Effector memory CD8-positive, alpha-beta T cell (primary cell): ENCODE results near the gene GGT5.
A peak's percentile ranks its signal among the peaks of the same experiment; 100 is the strongest.

Experiments used
- ATAC-seq: fragments of 150-1000 bp; cut with Tn5 transposase; replicated peaks from 2 replicates; pipeline ENCODE4 v1.10.0; 2021; ENCODE audit warnings: mild to moderate bottlenecking, moderate library complexity
- DNase-seq, 3 experiments: peaks; one replicate each; pipeline ENCODE4 v3.0.0; 2021
- H3K27ac Mint-ChIP-seq, 2 donors: one replicate each; pipeline ENCODE4 v1.8.0; 2022; ENCODE audit warnings: mild to moderate bottlenecking in 2 of 2, mixed read lengths in 2 of 2, moderate library complexity in 2 of 2
- H3K27me3 Mint-ChIP-seq, 2 donors: one replicate each; pipeline ENCODE4 v1.8.0; 2022; ENCODE audit warnings: mixed read lengths in 2 of 2
- H3K36me3 Mint-ChIP-seq: one replicate; pipeline ENCODE4 v1.8.0; 2022; ENCODE audit warnings: mild to moderate bottlenecking, moderate library complexity, mixed read lengths; ENCODE audit not compliant: insufficient read depth
- H3K4me1 Mint-ChIP-seq, 2 donors: one replicate each; pipeline ENCODE4 v1.8.0; 2022; ENCODE audit warnings: low read depth in 2 of 2, mixed read lengths in 2 of 2
- H3K4me3 Mint-ChIP-seq, 2 donors: one replicate each; pipeline ENCODE4 v1.8.0; 2022; ENCODE audit warnings: mild to moderate bottlenecking in 2 of 2, mixed read lengths in 2 of 2, moderate library complexity in 2 of 2
- H3K9me3 Mint-ChIP-seq, 2 donors: one replicate each; pipeline ENCODE4 v1.8.0; 2022; ENCODE audit warnings: mixed read lengths in 2 of 2

Gene GGT5

DNA sequence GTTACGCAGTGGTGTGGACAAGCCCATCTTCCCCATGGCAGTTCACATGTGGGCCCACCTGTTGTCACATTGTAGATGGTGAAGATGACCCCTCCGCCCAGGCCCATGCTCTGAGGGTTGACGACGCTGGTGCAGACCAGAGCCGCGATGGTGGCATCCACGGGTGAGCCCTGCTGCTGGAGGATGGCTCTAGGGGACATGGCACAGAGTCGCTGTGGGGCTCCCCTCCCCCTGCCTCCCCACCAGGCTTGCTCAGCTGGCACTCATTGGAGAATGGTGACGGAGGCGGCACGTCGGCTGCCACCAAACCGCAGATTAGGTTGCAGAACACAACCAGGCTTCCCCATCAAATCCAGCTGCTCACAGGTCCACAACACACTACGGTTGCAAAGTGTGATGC, 11.1 kb downstream of the GGT5 start:
- Mint-ChIP-seq H3K27ac (no peak overlapping the region), H3K36me3 (no peaks in the 10 kb centered on the region), H3K4me3 (no peak overlapping the region), H3K27me3 (peaks cover 0 to 4% of the 10 kb centered on the region in 2 donors), H3K9me3 (no peaks in the 10 kb centered on the region), H3K4me1 (peaks cover 2 to 3% of the 10 kb centered on the region in 2 donors)
- DNase-seq, result no peak
- no peak for ATAC-seq

DNA sequence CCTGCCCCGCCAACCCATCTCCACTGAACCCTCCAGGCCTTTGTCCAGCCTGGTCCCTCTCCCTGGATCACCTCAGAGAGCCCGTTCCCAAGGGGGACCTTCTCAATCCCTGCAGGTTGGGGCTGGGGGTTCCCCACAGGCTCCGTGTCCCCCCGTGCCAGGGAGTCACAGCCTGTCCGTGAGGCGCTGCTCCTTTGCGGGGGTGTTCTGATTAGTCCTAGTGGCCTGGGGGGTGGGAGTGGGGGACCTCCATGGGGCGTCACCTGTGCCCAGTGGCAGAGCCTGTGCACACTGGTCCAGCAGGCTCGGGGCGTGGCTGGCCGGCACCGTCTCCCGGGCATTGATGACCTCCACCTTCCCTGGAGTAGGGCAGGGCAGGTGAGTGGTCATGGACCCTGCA, 11.6 kb downstream of the GGT5 start:
- Mint-ChIP-seq H3K27me3 (peaks cover 0 to 4% of the 10 kb centered on the region in 2 donors), H3K27ac (no peak overlapping the region), H3K4me1 (peaks cover 2 to 3% of the 10 kb centered on the region in 2 donors), H3K36me3 (no peaks in the 10 kb centered on the region), H3K9me3 (no peaks in the 10 kb centered on the region), H3K4me3 (no peak overlapping the region)
- no peak for DNase-seq
- ATAC-seq, result no peak

DNA sequence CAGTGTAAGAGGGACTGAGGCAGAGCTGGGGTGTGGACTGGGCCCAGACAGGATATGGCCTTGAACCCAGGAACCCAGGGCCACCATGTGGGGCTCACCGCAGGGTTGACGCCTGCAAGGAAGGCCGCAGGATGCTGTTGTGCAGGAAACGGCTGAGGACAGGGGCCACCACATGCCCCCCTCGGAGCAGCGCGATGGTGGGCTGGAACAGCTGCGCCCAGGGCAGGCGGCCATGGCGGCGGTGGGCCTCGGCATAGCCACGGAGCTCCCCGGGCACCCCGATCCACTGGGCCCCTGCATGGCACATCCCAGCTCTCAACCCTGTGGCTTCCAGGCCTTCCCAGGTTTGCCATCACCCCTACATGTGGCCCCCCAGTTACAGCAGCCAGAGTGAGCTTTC, 12.2 kb downstream of the GGT5 start:
- Mint-ChIP-seq H3K9me3 (no peaks in the 10 kb centered on the region), H3K4me3 (no peak overlapping the region), H3K36me3 (no peaks in the 10 kb centered on the region), H3K4me1 (peaks cover 2 to 3% of the 10 kb centered on the region in 2 donors), H3K27ac (no peak overlapping the region), H3K27me3 (peaks cover 0 to 4% of the 10 kb centered on the region in 2 donors)
- DNase-seq (no peak), ATAC-seq (no peak)

DNA sequence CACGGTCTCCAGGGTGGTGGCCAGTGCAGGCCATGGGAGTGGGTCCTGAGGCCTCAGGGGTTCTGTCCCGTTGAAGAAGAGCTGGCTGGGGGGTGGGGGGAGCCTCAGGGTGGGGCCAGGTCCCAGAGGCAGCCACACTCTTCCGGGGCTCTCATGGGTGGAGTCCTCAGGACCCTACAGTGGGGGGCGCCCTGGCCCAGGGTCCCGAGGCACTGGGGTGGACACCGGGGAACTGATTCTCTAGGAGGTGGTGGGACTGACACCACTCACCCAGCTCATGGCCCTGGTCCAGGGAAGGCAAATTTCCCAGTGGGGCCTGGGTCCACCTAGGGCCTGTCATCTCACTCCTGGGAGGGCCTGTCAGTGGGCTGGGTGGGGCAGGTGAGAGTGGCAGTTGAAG, 12.8 kb downstream of the GGT5 start:
- Mint-ChIP-seq H3K27me3 (peaks cover 0 to 4% of the 10 kb centered on the region in 2 donors), H3K4me1 (peaks cover 2 to 3% of the 10 kb centered on the region in 2 donors), H3K9me3 (no peaks in the 10 kb centered on the region), H3K4me3 (no peak overlapping the region), H3K27ac (no peak overlapping the region), H3K36me3 (no peaks in the 10 kb centered on the region)
- no peak for DNase-seq
- no peak for ATAC-seq

DNA sequence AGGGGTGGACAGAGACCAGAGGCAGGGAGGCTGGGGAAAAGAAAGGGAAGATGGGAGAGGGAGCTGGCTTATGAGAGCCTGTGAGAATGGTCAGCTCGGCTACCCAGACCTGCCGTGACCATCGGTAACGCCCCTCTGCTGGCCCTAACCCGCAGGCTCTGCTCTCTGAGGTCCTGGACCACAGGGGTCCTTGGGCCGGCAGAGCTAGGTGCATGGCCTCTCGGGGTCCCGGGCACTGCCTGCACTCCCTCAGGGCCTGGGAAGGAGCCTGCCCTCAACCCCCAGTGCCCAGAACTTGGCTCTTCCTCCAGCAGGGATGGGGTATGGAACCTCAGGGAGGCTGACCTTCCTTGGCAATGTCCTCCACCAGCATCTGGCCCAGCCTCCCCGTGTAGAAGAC, 13.2 kb downstream of the GGT5 start:
- H3K27ac Mint-ChIP-seq, result peak overlapping the region in 1 of 2 donors; percentile 11
- peaks cover 2 to 3% of the 10 kb centered on the region in 2 donors for H3K4me1 Mint-ChIP-seq
- no peak overlapping the region for H3K4me3 Mint-ChIP-seq
- no peak for DNase-seq
- no peaks in the 10 kb centered on the region for H3K36me3 Mint-ChIP-seq
- no peaks in the 10 kb centered on the region for H3K9me3 Mint-ChIP-seq
- ATAC-seq, result no peak
- peaks cover 0 to 4% of the 10 kb centered on the region in 2 donors for H3K27me3 Mint-ChIP-seq

DNA sequence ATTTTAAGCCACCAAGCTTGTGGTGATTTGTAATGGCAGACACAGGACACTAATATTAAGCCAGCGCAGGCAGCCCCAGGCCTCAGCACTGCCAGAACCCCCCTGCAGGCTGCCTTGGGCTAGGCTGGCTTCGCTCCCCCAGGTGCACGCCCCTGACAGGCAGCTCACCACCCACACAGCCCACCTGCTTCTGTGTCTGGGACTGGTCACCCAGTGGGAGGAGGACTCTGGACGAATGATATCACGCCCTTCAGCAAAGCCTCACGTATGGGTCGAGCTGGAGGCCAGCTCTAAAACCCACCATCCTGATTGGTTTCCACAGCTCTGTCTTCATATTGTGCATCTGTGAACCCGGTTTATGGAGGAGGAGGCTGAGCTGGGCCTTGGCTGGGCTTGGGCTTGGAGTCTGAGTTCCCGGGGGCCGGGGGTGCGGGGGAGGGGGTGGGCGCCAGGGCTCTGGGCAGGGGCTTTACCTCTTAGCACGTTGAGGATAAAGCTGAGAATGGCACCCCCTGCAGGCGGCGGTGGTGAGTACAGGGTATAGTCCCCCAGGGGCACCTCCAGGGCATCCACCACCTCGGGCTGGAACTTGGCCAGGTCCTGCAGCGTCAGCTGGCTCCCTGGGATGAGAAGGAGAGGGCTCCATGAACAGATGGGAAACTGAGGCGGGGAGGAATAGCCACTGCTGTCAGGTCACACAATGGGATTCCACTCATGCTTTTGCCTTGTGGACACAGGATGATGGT, 13.8 kb downstream of the GGT5 start:
- peaks cover 0 to 4% of the 10 kb centered on the region in 2 donors for H3K27me3 Mint-ChIP-seq
- peak; percentile 56 to 59 (median 59) for DNase-seq

DNA sequence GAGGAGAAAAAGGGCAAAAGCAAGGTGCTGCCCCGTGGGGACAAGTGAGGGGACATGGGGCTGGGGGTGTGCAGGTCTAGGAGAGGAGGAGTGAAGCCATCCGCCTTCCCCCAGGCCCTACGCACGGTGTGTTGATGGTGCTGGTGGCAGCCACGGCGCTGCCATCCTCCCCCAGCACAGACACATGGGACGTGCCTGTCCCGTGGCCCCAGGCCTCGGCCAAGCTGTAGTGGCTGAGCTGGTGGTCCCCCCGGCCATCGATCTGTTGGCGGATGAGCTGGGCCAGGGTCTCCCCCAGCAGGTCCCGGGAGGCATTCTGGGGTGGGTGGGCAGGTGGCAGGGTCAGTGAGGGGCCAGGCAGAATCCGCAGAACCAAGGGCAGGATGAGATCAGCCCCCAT, 18.9 kb downstream of the GGT5 start:
- Mint-ChIP-seq H3K27ac (peak overlapping the region in 1 of 2 donors; percentile 36), H3K36me3 (no peaks in the 10 kb centered on the region), H3K4me1 (no peaks in the 10 kb centered on the region), H3K9me3 (no peaks in the 10 kb centered on the region), H3K27me3 (no peaks in the 10 kb centered on the region), H3K4me3 (no peak overlapping the region)
- no peak for DNase-seq
- no peak for ATAC-seq

More for the DNA sequence above, 13.8 kb downstream of the GGT5 start:
- Mint-ChIP-seq H3K9me3 (no peaks in the 10 kb centered on the region), H3K4me3 (no peak overlapping the region), H3K27ac (peak overlapping the region in 1 of 2 donors; percentile 11), H3K36me3 (no peaks in the 10 kb centered on the region), H3K4me1 (peaks cover 2 to 3% of the 10 kb centered on the region in 2 donors)
- ATAC-seq, result peak; percentile 71

DNA sequence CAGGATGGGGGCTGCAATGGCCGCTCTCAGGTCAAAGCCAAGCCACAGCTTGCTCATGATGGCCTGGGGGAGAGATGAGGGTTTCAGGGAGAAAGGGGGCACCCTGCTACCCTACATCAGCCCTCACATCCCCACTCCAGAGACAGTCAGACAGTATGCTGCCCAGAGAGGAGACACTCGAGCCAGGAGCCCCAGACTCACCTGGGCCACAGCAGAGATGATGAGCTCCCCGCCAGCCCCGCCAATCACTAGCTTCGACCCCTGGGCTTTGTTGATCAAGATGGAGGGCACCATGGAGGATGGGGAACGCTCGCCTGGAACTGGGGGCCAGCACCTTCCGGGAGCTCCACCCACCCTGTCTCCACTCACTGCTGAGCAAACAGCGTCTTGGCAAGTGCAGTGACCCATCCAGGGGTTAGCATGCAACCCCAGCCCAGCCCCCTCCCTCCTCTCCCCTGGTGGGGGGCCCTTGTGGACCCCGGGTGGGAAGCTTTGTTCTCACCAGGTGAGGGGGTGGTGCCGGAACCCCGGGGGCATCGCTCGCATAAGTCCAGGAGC, 19.8 kb downstream of the GGT5 start:
- Mint-ChIP-seq H3K4me1 (no peaks in the 10 kb centered on the region), H3K27ac (no peak overlapping the region), H3K9me3 (no peaks in the 10 kb centered on the region), H3K27me3 (peaks cover 0 to 2% of the 10 kb centered on the region in 2 donors), H3K4me3 (no peak overlapping the region), H3K36me3 (no peaks in the 10 kb centered on the region)
- no peak for DNase-seq
- ATAC-seq, result no peak

DNA sequence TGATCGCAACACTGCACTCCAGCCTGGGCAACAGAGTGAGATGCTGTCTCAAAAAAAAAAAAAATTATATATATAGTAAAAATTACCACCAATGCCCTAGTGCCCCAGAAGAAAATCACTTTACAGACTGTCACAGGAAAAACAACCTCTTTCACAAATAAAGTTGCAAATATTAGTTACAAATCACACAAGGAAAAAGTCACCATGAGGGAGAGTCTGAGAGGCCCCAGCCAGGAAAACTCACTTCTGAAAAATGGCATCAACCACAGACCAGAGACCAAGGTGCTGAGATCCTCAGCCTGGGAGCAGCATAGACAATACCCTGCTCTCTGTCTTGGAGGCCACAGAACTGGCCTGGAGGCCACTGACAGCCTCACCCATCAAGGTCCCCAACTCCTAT, 20.4 kb downstream of the GGT5 start:
- Mint-ChIP-seq H3K9me3 (no peaks in the 10 kb centered on the region), H3K27me3 (peaks cover 0 to 8% of the 10 kb centered on the region in 2 donors), H3K4me1 (no peaks in the 10 kb centered on the region), H3K27ac (no peak overlapping the region), H3K4me3 (no peak overlapping the region), H3K36me3 (no peaks in the 10 kb centered on the region)
- no peak for DNase-seq
- no peak for ATAC-seq

DNA sequence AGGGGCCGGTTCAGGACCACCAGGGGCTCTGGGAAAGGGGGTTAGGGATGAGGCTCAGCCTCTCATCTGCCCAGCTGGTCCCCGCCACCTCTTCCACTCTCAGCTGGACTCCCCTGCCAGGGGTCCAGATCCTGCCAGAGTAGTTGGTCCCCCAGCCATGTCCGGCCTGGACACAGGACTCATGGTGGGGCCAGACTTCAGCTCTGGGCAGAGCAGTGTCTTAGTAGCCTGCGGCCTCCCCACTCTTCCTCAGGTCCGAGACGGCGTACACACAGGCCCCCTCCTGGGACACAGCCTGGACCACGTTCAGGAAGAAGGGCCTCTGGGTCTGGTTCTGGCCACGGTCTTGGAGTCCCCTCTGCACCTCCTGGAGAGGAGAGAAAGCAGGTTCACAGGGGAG, 25.1 kb downstream of the GGT5 start:
- H3K27me3 Mint-ChIP-seq, result peaks cover 0 to 19% of the 10 kb centered on the region in 2 donors

DNA sequence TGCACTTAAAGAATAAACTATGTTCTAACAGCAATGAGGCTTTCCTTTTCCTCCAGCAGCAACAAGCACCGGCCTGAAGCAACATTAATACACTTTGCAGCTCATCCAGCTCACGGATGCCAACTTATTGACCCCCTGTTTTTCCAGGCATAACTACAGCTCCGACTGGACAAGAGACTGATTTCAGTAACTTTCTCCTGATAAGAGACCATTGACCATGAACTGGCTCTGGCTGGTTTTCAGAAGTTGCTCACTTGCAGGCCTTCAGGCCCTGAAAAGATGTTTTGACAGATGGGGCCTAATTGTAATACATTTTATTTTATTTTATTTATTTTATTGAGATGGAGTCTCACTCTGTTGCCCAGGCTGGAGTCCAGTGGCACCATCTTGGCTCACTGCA, 27.5 kb downstream of the GGT5 start:
- DNase-seq (no peak), ATAC-seq (no peak)
- peaks cover 0 to 29% of the 10 kb centered on the region in 2 donors for H3K27me3 Mint-ChIP-seq
- no peaks in the 10 kb centered on the region for H3K4me1 Mint-ChIP-seq
- no peak overlapping the region for H3K4me3 Mint-ChIP-seq
- H3K27ac Mint-ChIP-seq, result no peak overlapping the region
- H3K36me3 Mint-ChIP-seq, result peaks cover 2% of the 10 kb centered on the region
- no peaks in the 10 kb centered on the region for H3K9me3 Mint-ChIP-seq

More for the DNA sequence above, 25.1 kb downstream of the GGT5 start:
- Mint-ChIP-seq H3K36me3 (peaks cover 2% of the 10 kb centered on the region), H3K4me3 (no peak overlapping the region), H3K9me3 (no peaks in the 10 kb centered on the region), H3K4me1 (no peaks in the 10 kb centered on the region), H3K27ac (peak overlapping the region in 1 of 2 donors; percentile 59)
- ATAC-seq (no peak), DNase-seq (no peak)

DNA sequence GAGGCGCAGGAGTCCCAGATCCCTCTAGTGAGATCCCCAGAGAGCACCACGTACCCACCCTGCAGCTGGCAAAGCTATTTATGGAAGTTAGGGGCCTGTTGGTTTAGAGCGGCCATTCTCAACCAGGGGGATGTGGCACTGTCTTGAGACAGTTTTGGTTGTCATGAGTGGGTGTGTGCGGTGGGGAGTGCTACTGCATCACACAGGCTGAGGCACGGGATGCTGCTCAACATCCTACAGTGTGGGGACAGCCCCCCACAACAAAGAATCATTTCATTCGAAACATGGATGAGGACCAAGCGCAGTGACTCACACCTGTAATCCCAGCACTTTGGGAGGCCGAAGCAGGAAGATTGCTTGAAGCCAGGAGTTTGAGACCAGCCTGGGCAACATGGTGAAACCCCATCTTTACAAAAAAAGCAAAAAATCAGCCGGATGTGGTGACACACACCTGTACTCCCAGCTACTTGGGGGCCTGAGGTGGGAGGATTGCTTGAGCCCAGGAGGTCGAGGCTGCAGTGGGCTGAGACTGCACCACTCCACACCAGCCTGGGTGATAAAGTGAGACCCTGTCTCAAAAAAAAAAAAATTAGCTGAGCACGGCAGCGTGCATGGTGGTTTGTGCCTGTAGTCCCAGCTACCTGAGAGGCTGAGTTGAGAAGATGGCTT, 28.2 kb downstream of the GGT5 start:
- DNase-seq, result no peak
- H3K27me3 Mint-ChIP-seq, result peaks cover 0 to 29% of the 10 kb centered on the region in 2 donors
- H3K4me3 Mint-ChIP-seq, result no peak overlapping the region
- H3K27ac Mint-ChIP-seq, result peak overlapping the region in 1 of 2 donors; percentile 29
- no peaks in the 10 kb centered on the region for H3K4me1 Mint-ChIP-seq
- ATAC-seq, result no peak
- H3K9me3 Mint-ChIP-seq, result no peaks in the 10 kb centered on the region
- H3K36me3 Mint-ChIP-seq, result peaks cover 2% of the 10 kb centered on the region

DNA sequence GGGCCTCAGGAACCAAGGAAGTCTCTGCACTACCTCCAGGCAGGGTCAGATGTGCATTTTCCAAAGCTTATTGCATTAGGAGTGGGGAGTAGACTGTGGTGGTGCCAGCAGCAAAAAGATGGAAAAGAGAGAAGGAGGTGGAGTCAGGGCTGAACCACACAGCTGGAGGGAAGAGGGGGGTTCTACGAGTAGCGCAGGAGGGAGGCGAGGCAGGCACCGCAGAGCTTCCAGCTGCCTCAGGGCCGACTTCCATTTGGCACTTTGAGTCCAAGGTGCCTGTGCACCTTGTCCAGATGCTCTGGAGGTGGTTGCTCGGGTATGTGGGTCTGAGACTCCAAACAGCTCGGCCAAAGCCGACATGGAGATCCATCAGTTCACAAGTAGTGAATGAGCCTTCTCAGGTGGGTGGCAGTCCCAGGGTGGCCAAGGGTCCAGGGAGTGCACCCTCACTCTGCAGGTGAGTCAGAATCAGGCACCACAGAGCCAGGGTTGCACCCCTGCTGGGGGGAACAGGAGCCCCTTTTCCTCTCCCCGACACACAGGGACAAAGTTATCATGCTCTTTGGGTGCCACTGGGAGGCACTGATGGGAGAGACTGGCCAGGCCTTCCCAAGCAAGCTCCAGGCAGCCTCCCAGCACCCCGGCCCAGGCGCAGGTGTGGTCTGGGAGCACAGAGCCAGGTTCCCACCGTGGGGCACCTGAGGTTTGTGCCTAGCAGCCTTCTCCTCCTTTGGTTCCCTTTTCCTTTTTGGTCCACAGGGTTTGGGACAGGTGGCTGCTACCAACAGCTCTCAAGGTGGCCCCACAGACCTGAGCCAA, 30.2 kb downstream of the GGT5 start:
- no peaks in the 10 kb centered on the region for H3K9me3 Mint-ChIP-seq
- H3K27me3 Mint-ChIP-seq, result peaks cover 0 to 22% of the 10 kb centered on the region in 2 donors
- no peaks in the 10 kb centered on the region for H3K4me1 Mint-ChIP-seq
- peak overlapping the region in 1 of 2 donors; percentile 69 for H3K27ac Mint-ChIP-seq
- H3K4me3 Mint-ChIP-seq, result no peak overlapping the region
- ATAC-seq (no peak), DNase-seq (no peak)
- peaks cover 2% of the 10 kb centered on the region for H3K36me3 Mint-ChIP-seq
